GM18505 (cell line): ENCODE results near the gene TPRN.

ENCODE experiments used
- ATAC-seq: cut with Tn5 transposase; IDR thresholded peaks from one replicate; pipeline ENCODE4 v1.9.1; 2021; ENCODE audit not compliant: unreplicated experiment
- POLR2A ChIP-seq: IDR thresholded peaks from 4 replicates; pipeline ENCODE4 v1.6.1; 2011; ENCODE audit warnings: borderline replicate concordance; ENCODE audit not compliant: insufficient read depth, insufficient read length; ENCODE audit errors: extremely low read depth

Gene TPRN

DNA sequence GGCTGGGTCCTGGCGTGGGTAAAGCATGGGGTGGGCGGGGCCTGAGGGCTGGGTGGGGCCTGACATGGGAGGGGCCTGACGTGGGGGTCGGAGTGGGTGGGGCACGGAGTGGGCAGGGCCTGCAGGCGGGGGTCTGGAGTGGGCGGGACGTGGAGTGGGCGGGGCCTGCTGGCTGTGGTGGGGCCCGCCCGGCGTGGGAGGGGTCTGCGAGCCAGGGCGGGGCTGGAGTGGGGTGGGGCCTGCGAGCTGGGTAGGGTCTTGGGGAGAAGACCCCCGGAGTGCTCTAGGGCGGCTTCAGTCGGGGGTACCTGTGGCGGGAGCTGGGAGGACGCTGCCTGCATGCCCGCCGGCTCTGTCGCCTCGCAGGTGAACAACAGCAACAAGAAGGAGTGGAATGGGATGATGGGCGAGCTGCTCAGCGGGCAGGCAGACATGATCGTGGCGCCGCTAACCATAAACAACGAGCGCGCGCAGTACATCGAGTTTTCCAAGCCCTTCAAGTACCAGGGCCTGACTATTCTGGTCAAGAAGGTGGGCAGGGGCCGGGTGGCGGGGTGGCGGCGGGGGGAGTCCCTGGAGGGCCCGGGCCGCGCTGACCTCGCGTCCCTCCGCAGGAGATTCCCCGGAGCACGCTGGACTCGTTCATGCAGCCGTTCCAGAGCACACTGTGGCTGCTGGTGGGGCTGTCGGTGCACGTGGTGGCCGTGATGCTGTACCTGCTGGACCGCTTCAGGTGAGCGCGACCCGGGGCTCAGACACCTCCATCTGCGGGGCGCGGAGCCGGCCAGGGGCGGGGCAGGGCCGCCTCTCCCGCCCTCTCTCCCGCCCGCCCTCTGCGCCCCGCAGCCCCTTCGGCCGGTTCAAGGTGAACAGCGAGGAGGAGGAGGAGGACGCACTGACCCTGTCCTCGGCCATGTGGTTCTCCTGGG, 38.7 kb downstream of the TPRN start:
- TF ChIP-seq POLR2A = no peak
- no peak for ATAC-seq

DNA sequence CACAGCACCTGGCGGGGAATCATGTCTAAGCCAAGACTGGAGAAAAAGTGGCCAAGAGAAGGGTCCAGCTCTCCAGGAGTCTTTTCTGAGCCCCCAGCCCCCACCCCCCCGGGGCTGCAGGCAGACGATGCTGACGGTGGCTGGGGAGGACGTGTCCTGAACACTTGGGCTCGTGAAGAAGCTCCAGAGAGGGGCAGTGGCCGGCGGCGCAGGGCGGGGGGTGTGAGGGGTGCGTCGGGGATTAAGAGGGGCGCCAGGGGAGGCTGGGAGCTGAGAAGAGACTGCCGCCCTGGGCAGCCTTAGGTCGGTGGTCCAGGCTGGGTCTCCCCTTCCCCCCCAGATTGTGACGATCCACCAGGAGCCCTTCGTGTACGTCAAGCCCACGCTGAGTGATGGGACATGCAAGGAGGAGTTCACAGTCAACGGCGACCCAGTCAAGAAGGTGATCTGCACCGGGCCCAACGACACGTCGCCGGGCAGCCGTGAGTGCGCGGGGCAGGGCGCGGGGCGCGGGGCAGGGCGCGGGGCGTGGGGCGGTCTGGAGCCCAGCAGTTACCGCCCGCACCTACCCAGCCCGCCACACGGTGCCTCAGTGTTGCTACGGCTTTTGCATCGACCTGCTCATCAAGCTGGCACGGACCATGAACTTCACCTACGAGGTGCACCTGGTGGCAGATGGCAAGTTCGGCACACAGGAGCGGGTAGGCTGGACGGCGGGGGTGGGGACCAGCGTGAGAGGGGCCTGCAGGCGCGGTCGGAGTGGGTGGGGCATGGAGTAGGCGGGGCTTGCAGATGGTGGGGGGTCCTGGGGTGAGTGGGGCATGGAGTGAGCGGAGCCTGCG, 39.6 kb downstream of the TPRN start:
- no peak for TF ChIP-seq POLR2A
- no peak for ATAC-seq

DNA sequence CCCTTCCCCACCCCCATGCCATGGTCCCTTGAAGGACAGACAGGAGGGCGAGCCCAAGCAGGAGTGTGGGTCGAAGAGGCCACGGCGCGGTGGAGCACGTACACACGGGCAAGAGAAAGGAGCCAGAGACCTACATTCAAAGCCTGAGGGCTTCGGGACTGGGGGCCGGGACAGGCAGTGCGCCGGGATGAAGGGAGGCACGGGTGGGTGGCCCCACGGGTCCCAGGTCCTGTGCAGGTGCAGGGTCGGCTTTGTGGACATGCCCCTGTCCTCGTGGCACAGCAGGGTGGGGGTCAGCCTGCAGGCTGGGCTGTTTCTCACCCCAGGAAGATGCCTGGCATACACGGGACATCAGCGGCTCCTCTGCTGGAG, 40.5 kb downstream of the TPRN start:
- no peak for TF ChIP-seq POLR2A
- ATAC-seq = no peak

DNA sequence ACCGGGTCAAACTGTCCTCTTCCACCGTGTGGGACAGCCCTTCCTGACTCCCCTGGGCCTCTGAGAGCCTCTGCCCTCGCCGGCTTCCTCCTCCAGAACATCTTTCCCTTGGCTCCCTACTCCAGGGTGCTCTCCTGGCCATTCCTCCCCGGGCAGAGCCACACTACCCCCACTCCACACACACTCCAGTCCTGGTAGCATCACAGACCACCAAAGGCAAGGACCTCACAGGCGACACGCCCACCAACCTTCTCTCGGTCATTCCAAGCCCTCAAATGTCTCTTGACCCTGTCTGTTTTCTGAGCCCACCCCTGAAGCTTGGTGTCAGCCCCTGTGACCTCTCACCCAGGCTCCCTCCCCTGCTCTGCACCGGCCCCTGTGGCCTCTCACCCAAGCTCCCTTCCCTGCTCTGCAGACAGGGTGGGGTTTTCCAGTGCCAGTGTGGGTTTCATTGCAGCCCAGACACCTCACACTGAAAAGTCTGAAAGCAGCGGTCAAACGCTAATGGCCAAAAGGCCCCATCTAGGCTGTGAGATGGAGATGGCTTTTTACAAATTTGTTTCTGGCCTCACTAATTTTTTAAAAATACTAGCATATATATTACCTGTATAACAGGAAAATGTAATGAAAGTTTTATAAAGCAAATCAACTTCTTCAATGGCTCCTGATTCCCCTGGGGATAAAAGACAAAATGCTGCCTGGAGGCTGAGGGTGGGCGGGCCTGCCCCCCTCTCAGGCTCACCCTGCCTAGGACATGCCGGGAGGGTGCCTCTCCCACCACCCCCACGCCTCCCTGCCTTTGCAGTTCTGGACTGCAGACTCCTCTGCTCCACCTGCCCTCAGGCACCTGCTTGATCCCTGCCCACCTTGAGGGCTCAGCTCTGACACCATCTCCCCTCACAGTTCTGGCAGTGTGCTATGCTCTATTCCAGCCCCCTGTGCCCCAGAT, 41.2 kb downstream of the TPRN start:
- ATAC-seq = no peak
- no peak for TF ChIP-seq POLR2A

DNA sequence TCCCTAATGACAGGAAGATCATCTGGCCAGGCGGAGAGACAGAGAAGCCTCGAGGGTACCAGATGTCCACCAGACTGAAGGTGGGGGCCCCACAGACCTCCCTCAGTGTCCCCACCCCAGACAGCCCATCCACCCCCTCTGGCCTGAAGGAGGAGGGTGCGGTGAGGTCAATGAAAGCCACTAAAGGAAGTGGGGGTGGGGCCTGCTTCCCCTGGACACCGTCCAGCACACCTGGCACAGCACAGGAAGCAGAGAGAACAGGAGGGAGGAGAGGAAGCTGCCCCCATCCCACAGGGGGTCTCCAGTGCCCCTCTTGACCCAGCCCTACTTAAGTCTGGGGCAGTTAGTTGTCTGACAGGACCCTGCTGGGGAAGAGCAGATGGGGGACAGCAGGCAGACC, 41.9 kb downstream of the TPRN start:
- TF ChIP-seq POLR2A = no peak
- ATAC-seq = no peak

DNA sequence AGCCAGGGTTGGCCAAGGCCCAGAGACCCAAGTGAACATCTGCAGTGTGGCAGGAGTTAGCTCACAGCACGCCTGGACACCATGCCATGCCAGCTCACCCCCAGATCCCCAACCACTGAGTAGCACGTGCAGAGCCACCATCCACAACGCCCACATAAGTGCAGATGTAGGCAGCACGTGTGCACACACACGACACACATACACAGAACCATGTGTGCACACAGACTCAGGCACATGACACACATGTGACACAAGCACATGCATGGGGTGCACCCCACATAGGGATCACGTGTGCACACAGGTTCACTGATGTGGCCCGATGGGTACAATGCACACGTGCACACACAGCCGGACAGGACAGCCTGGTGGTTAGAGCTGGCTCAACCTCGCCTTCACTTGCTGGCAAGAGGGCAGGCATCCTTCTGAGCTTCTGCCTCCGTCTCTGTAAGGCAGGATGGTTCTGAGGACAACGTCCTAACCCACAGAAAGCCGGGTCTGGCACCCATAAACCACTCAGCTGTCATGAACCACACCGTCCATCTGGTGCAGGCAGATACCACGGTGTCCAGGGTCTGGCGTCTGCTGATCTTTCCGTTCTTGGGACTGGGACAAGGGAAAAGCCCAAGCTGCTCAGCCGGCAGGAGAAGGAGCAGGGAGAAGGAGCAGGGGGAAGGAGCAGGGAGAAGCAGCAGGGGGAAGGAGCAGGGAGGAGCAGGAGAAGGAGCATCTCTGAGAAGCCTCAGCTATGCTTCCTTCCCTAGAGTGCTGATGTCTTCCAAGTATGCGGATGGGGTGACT, 42.7 kb downstream of the TPRN start:
- ATAC-seq = no peak
- TF ChIP-seq POLR2A = no peak

DNA sequence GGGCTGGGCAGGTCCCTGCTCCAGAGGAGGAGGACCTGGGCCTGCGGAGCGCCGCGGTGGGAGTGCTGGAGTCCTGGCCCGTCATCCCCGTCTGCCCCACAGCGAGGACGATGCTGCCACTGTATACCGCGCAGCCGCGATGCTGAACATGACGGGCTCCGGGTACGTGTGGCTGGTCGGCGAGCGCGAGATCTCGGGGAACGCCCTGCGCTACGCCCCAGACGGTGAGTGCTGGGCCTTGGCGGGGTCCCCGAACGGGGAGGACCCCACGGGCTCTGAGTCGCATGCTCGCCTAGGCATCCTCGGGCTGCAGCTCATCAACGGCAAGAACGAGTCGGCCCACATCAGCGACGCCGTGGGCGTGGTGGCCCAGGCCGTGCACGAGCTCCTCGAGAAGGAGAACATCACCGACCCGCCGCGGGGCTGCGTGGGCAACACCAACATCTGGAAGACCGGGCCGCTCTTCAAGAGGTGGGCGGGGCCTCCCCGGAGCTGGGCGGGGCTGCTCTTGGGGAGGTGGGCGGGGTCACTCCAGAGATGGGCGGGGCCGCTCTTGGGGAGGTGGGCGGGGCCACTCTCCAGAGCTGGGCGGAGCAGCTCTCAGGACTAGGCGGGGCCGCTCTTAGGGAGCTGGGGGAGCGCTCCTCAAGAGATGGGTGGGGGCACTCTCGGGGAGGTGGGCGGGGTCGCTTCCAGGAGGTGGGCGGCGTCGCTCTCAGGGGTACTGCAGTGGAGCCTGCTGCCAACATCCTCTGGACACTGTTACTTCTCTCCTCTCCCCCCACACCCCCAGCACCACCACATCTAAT, 43.8 kb downstream of the TPRN start:
- TF ChIP-seq POLR2A = no peak
- no peak for ATAC-seq

DNA sequence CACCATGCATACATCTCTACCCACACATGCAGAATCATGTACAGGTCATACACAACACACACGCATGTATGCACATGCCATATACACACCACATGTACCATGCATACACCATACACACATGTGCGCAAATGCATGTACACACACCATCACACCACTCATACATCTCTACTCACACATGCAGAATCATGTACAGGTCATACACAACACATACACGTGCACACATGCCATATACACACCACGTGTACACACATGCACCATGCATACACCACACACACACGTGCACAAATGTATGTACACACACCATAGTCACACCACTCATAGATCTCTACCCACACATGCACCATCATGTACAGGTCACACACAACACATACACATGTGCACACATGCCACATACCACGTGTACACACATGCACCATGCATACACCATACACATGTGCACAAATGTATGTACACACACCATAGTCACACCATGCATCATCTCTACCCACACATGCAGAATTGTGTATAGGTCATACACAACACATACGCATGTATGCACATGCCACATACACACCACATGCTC, 47.6 kb downstream of the TPRN start:
- ATAC-seq = no peak

DNA sequence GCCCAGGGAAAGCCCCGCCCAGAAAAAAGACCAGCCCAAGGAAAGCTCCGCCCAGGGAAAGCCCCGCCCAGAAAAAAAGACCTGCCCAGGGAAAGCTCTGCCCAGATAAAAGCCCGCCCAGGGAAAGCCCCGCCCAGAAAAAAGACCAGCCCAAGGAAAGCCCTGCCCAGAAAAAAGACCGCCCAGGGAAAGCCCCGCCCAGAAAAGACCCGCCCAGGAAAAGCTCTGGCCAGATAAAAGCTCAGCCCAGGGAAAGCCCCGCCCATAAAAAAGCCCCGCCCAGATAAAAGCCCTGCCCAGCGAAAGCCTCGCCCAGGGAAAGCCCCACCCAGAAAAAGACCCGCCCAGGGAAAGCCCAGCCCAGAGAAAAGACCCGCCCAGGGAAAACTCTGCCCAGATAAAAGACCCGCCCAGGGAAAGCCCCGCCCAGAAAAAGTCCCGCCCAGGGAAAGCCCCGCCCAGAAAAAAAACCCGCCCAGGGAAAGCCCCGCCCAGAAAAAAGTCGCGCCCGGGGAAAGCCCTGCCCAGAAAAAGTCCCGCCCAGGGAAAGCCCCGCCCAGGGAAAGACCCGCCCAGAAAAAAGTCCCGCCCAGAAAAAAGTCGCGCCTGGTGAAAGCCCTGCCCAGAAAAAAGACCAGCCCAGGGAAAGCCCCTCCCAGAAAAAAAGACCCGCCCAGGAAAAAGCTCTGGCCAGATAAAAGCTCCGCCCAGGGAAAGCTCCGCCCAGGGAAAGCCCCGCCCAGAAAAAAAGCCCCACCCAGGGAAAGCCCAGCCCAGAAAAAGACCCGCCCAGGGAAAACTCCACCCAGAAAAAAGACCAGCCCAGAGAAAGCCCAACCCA, 49.7 kb downstream of the TPRN start:
- peak; percentile 50 for ATAC-seq
- TF ChIP-seq POLR2A = no peak

More for the DNA sequence above, 47.6 kb downstream of the TPRN start:
- no peak for TF ChIP-seq POLR2A

DNA sequence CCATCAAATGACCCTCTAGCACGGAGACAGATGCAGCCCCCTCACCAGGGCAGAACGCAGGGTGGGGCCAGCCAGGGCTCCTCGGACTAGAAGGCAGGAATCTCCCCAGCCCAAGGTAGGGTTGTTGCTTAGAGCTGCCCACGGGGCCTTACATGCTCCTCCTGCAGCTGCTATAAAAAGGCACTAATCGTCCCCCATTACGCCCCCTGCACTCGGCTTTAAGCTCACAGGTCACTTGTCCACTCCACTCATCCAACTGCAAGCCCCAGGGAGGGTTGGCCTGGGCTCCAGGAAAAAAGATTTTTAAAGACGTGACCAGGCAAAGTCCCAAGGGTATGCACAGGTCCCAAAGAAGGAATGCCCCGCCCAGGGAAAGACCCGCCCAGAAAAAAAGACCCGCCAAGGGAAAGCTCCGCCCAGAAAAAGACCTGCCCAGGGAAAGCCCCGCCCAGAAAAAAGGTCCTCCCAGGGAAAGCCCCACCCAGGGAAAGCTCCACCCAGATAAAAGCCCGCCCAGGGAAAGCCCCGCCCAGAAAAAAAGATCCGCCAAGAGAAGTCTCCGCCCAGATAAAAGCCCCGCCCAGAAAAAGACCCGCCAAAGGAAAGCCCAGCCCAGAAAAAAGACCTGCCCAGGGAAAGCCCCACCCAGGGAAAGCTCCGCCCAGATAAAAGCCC, 50.5 kb downstream of the TPRN start:
- TF ChIP-seq POLR2A = no peak

More for the DNA sequence above, 50.5 kb downstream of the TPRN start:
- ATAC-seq = peak; percentile 30
